CD8-positive, alpha-beta memory T cell (primary cell): Measurements from ENCODE around the gene COQ8A. TPM values are rescaled to one million over a fixed set of nuclear protein-coding genes. Genes with fewer than 3 reads are reported as not detected.

Experiments used
- CTCF ChIA-PET: fragments of 350-600 bp; sonication (Branson Sonifier 250); formaldehyde crosslinking; loops from one replicate; lab custom pipeline; 2021; ENCODE audit warnings: antibody characterized with exemption; lab: Charles Lee
- POLR2A ChIA-PET: fragments of 350-600 bp; sonication (Branson Sonifier 250); formaldehyde crosslinking; loops from one replicate; lab custom pipeline; 2021; ENCODE audit warnings: antibody characterized with exemption; lab: Charles Lee
- DNase-seq, 5 donors: peaks; one replicate each; pipeline versions ENCODE4 v3.0.0 to v3.0.0-alpha.2; 2020 to 2022; ENCODE audit warnings: mixed read lengths in 1 of 5
- H3K27ac ChIP-seq: one replicate; pipeline ENCODE4 v1.7.0; 2013; ENCODE audit warnings: low read depth, mild to moderate bottlenecking, low read length, moderate library complexity
- H3K27me3 ChIP-seq: 2 replicates; pipeline ENCODE4 v1.7.0; 2013; ENCODE audit warnings: low read length, mild to moderate bottlenecking; ENCODE audit not compliant: insufficient read depth, poor library complexity, severe bottlenecking
- H3K36me3 ChIP-seq: 2 replicates; pipeline ENCODE4 v1.7.0; 2013; ENCODE audit warnings: mild to moderate bottlenecking, low read length, moderate library complexity; ENCODE audit not compliant: insufficient read depth
- H3K4me1 ChIP-seq: 2 replicates; pipeline ENCODE4 v1.7.0; 2013; ENCODE audit warnings: mild to moderate bottlenecking, low read length, moderate library complexity; ENCODE audit not compliant: insufficient read depth
- H3K4me3 ChIP-seq: 2 replicates; pipeline ENCODE4 v1.7.0; 2013; ENCODE audit warnings: mild to moderate bottlenecking, low read length
- H3K9me3 ChIP-seq: 2 replicates; pipeline ENCODE4 v1.7.0; 2013; ENCODE audit warnings: mild to moderate bottlenecking, low read length
- H3K27ac Mint-ChIP-seq, 8 donors: one replicate each; pipeline ENCODE4 v1.8.0; 2020 to 2021; ENCODE audit warnings: mixed read lengths in 8 of 8, mild to moderate bottlenecking in 6 of 8, inconsistent platforms in 3 of 8, moderate library complexity in 3 of 8
- H3K27me3 Mint-ChIP-seq, 2 donors: one replicate each; pipeline ENCODE4 v1.8.0; 2020 to 2021; ENCODE audit warnings: mixed read lengths in 2 of 2, mild to moderate bottlenecking in 1 of 2, moderate library complexity in 1 of 2
- H3K36me3 Mint-ChIP-seq, 3 donors: one replicate each; pipeline ENCODE4 v1.8.0; 2020 to 2021; ENCODE audit warnings: mixed read lengths in 3 of 3, inconsistent platforms in 1 of 3, mild to moderate bottlenecking in 1 of 3
- H3K4me1 Mint-ChIP-seq, 3 donors: one replicate each; pipeline ENCODE4 v1.8.0; 2020 to 2021; ENCODE audit warnings: mixed read lengths in 3 of 3, inconsistent platforms in 1 of 3, mild to moderate bottlenecking in 1 of 3
- H3K4me3 Mint-ChIP-seq, 7 donors: one replicate each; pipeline ENCODE4 v1.8.0; 2020 to 2021; ENCODE audit warnings: mixed read lengths in 7 of 7, mild to moderate bottlenecking in 6 of 7, moderate library complexity in 4 of 7, inconsistent platforms in 2 of 7
- H3K9me3 Mint-ChIP-seq, 5 donors: one replicate each; pipeline ENCODE4 v1.8.0; 2020 to 2022; ENCODE audit warnings: mixed read lengths in 5 of 5, mild to moderate bottlenecking in 3 of 5, moderate library complexity in 2 of 5, inconsistent platforms in 1 of 5
- polyA plus RNA-seq: library from polyadenylated mRNA; unstranded; fragments of 300-500 nt; fragmentation: Illumina TruSeq; gene quantifications from one replicate; pipeline ENCODE4 v1.2.3, GENCODE V29; 2021
- total RNA-seq, 2 experiments: library from RNA; stranded (reverse); gene quantifications; one replicate each; pipeline ENCODE4 v1.2.3, GENCODE V29; 2021

The COQ8A gene
- total and polyA plus RNA-seq, 3 experiments from 2014 or later = 30.7 to 43.6 (median 35.2) TPM

- peaks cover 4 to 59% (median 6%) of the 10 kb centered on the region in 3 donors for H3K36me3 Mint-ChIP-seq
- no peak overlapping the region for H3K27ac ChIP-seq
- no peak overlapping the region for H3K4me3 Mint-ChIP-seq
- no peaks in the 10 kb centered on the region for H3K27me3 ChIP-seq
- peaks cover 18 to 24% (median 23%) of the 10 kb centered on the region in 3 donors for H3K4me1 Mint-ChIP-seq
- POLR2A ChIA-PET = no interaction called here
- peaks cover 6% of the 10 kb centered on the region for H3K4me1 ChIP-seq
- DNase-seq = no peak
- no peaks in the 10 kb centered on the region for H3K36me3 ChIP-seq
- H3K27ac Mint-ChIP-seq = peak overlapping the region in 1 of 8 donors; percentile 43
- CTCF ChIA-PET = no interaction called here
- no peaks in the 10 kb centered on the region for H3K9me3 ChIP-seq
- H3K4me3 ChIP-seq = no peak overlapping the region
- no peaks in the 10 kb centered on the region for H3K27me3 Mint-ChIP-seq
- H3K9me3 Mint-ChIP-seq = no peaks in the 10 kb centered on the region
These were observed 45.9 kb downstream of the COQ8A start for GRCh38 chr1:226985839-226986463.

GRCh38 chr1:226986496-226987178 lies 46.5 kb downstream of the COQ8A start:
- Histone ChIP-seq H3K9me3 (no peaks in the 10 kb centered on the region), H3K4me3 (no peak overlapping the region), H3K36me3 (no peaks in the 10 kb centered on the region), H3K4me1 (peaks cover 6% of the 10 kb centered on the region), H3K27me3 (no peaks in the 10 kb centered on the region), H3K27ac (no peak overlapping the region)
- Mint-ChIP-seq H3K9me3 (no peaks in the 10 kb centered on the region), H3K36me3 (peaks cover 4 to 58% (median 6%) of the 10 kb centered on the region in 3 donors), H3K27ac (peak overlapping the region in 3 of 8 donors; percentile 32 to 71 (median 39)), H3K4me1 (peaks cover 18 to 26% (median 23%) of the 10 kb centered on the region in 3 donors), H3K4me3 (no peak overlapping the region), H3K27me3 (no peaks in the 10 kb centered on the region)
- POLR2A ChIA-PET = no interaction called here
- no peak for DNase-seq
- CTCF ChIA-PET = no interaction called here

DNA sequence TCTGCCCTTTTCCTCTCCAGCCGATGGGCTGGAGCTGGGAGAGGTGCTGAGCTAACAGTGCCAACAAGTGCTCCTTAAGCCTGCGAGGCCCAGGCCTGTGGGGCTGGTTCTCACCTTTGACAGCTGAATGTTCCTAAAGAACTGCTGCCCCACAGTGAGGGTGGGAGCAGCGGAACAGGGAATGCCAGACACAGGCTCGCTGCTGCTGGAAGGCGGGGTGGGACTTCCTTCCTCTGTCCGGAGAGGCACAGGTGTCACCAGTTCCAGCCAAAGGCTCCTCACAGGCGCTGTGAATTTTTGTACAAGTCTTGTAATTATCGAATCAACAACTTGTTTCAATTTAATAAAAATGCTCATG lies 47.1 kb downstream of the COQ8A start:
- CTCF ChIA-PET = no interaction called here
- Mint-ChIP-seq H3K27ac (peak overlapping the region in 2 of 8 donors; percentile 46 to 71), H3K4me1 (peaks cover 18 to 26% (median 23%) of the 10 kb centered on the region in 3 donors), H3K27me3 (no peaks in the 10 kb centered on the region), H3K9me3 (no peaks in the 10 kb centered on the region), H3K36me3 (peaks cover 4 to 53% (median 6%) of the 10 kb centered on the region in 3 donors), H3K4me3 (no peak overlapping the region)
- POLR2A ChIA-PET = no interaction called here
- H3K36me3 ChIP-seq = no peaks in the 10 kb centered on the region
- H3K4me3 ChIP-seq = no peak overlapping the region
- H3K27me3 ChIP-seq = no peaks in the 10 kb centered on the region
- no peaks in the 10 kb centered on the region for H3K9me3 ChIP-seq
- no peak for DNase-seq
- H3K4me1 ChIP-seq = peaks cover 6% of the 10 kb centered on the region
- no peak overlapping the region for H3K27ac ChIP-seq

- H3K9me3 Mint-ChIP-seq = no peaks in the 10 kb centered on the region
- no peak overlapping the region for H3K27ac ChIP-seq
- H3K4me3 ChIP-seq = no peak overlapping the region
- no peaks in the 10 kb centered on the region for H3K36me3 ChIP-seq
- H3K4me1 ChIP-seq = peaks cover 6% of the 10 kb centered on the region
- no peaks in the 10 kb centered on the region for H3K9me3 ChIP-seq
- POLR2A ChIA-PET = no interaction called here
- H3K4me1 Mint-ChIP-seq = peaks cover 18 to 26% (median 23%) of the 10 kb centered on the region in 3 donors
- DNase-seq = no peak
- peak overlapping the region in 3 of 8 donors; percentile 45 to 60 (median 46) for H3K27ac Mint-ChIP-seq
- H3K4me3 Mint-ChIP-seq = peak overlapping the region in 1 of 7 donors; percentile 27
- CTCF ChIA-PET = no interaction called here
- peaks cover 4 to 47% (median 6%) of the 10 kb centered on the region in 3 donors for H3K36me3 Mint-ChIP-seq
- no peaks in the 10 kb centered on the region for H3K27me3 Mint-ChIP-seq
- no peaks in the 10 kb centered on the region for H3K27me3 ChIP-seq
These were observed 47.7 kb downstream of the COQ8A start for GRCh38 chr1:226987623-226988333.

DNA sequence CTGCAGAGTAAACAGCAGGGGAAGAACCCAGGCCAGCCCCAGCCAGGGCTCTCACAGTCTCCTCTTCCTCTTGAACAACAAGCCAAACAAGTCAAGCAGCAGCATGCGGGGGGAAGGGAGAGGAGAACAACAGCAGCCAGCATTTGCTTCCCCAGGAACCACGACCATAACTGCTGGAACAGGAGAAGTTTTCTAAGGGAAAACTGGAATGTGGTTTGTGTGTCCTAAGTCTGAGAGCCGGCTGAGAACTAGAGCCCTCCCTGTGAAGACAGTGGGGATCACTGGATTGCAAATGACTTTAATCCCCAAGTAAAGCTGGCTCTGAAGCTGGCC lies 48.2 kb downstream of the COQ8A start:
- POLR2A ChIA-PET = no interaction called here
- H3K9me3 Mint-ChIP-seq = no peaks in the 10 kb centered on the region
- CTCF ChIA-PET = no interaction called here

DNA sequence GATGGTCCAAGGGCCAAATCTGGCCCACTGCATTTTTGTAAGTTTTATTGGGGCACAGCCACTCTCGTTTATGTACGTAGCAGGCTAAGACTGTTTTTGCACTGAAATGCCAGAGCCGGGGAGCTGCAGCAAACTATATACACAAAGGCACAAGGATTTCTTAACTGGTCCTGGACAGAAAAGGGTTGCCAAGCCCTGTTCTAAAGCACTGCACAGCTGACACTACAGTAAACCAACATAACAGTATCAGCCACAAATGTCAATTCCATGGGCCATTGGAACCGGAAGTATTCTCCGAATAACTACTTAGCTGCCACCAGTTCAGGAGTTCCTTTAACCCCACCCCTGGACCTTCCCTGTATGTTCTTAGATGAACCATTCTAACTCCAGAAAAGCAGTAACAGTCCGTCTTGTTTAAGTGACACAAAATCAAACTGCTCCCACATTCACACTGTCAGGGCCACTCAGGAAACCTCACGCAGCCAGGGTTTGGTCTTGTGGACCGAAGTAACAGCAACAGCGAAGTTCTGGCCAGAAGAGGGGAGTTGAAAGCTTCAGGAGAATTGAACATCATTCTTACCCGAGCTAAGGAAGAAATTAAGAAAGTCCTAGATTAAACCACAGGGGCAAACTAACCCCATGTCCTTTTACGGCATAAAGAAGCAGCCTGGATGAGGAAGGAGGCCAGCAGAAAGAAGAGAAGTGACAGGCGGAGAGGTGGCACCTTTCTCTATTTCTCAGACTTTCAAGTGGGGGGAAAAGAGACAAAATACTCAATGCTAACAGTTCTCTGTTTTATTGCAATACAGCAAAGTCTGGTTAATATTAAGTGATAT lies 49.2 kb downstream of the COQ8A start:
- no peaks in the 10 kb centered on the region for H3K9me3 Mint-ChIP-seq
- no peak for DNase-seq
- no peaks in the 10 kb centered on the region for H3K36me3 ChIP-seq
- H3K27me3 Mint-ChIP-seq = no peaks in the 10 kb centered on the region
- H3K4me1 Mint-ChIP-seq = peaks cover 18 to 26% (median 23%) of the 10 kb centered on the region in 3 donors
- no peaks in the 10 kb centered on the region for H3K9me3 ChIP-seq
- ChIA-PET POLR2A (no interaction called here), CTCF (no interaction called here)
- H3K4me1 ChIP-seq = peaks cover 6% of the 10 kb centered on the region
- peak overlapping the region; percentile 16 to 93 (median 88) for H3K27ac Mint-ChIP-seq
- H3K36me3 Mint-ChIP-seq = peaks cover 4 to 35% (median 6%) of the 10 kb centered on the region in 3 donors
- no peak overlapping the region for H3K4me3 ChIP-seq
- no peak overlapping the region for H3K27ac ChIP-seq
- H3K4me3 Mint-ChIP-seq = peak overlapping the region in 5 of 7 donors; percentile 10 to 51 (median 21)
- no peaks in the 10 kb centered on the region for H3K27me3 ChIP-seq

More for the DNA sequence above, 48.2 kb downstream of the COQ8A start:
- Histone ChIP-seq H3K27ac (no peak overlapping the region), H3K36me3 (no peaks in the 10 kb centered on the region), H3K4me3 (no peak overlapping the region), H3K27me3 (no peaks in the 10 kb centered on the region), H3K9me3 (no peaks in the 10 kb centered on the region), H3K4me1 (peaks cover 6% of the 10 kb centered on the region)
- Mint-ChIP-seq H3K36me3 (peaks cover 4 to 42% (median 6%) of the 10 kb centered on the region in 3 donors), H3K4me1 (peaks cover 18 to 26% (median 23%) of the 10 kb centered on the region in 3 donors), H3K27ac (peak overlapping the region in 4 of 8 donors; percentile 45 to 88 (median 64)), H3K27me3 (no peaks in the 10 kb centered on the region), H3K4me3 (no peak overlapping the region)
- DNase-seq = no peak

DNA sequence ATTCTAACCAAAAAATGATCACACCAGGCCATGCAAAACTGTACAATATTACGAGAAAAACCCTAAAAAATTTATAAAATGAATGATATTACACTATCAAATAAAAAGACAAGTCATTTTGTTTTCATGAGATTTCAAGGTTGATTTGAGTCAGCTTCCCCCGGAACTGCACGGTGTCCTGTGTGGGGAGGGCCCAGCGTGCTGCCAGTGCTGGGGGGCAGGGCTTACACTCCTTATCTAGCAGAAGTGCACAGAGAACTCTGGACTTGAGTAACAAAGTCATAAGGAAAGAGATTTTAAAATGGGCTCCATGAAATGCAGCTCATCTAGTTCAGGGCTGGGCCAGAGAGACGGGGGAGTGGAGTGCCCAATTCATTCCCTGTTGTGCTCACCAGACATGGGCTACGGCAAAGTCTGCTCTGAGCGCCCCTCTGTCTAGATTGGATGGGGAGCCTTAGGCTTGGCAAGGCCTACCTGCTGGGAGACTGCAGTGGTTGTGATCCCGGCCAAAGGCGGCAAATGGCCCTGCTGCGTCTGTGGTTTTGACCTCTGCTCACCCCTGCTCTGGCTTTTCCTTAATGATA lies 50.1 kb downstream of the COQ8A start:
- peak overlapping the region in 1 of 7 donors; percentile 35 for H3K4me3 Mint-ChIP-seq
- no peaks in the 10 kb centered on the region for H3K9me3 Mint-ChIP-seq
- ChIA-PET CTCF (no interaction called here), POLR2A (no interaction called here)
- H3K27me3 ChIP-seq = no peaks in the 10 kb centered on the region
- no peak overlapping the region for H3K4me3 ChIP-seq
- DNase-seq = no peak
- H3K4me1 ChIP-seq = peaks cover 6% of the 10 kb centered on the region
- peaks cover 4 to 26% (median 6%) of the 10 kb centered on the region in 3 donors for H3K36me3 Mint-ChIP-seq
- no peaks in the 10 kb centered on the region for H3K36me3 ChIP-seq
- peak overlapping the region; percentile 41 for H3K27ac ChIP-seq
- H3K27ac Mint-ChIP-seq = peak overlapping the region; percentile 16 to 93 (median 68)
- no peaks in the 10 kb centered on the region for H3K27me3 Mint-ChIP-seq
- H3K9me3 ChIP-seq = no peaks in the 10 kb centered on the region
- peaks cover 18 to 27% (median 23%) of the 10 kb centered on the region in 3 donors for H3K4me1 Mint-ChIP-seq
